Epithelial cell of proximal tubule (primary cell): ENCODE data around the gene SLC1A7. TPM values are rescaled to one million over a fixed set of nuclear protein-coding genes. Genes with fewer than 3 reads are reported as not detected.

Source experiments
- DNase-seq: peaks from one replicate; pipeline ENCODE4 v3.0.0-alpha.2; 2011; ENCODE audit warnings: low read depth
- H3K4me3 ChIP-seq: 2 replicates; pipeline ENCODE4 v1.5.1; 2011; ENCODE audit warnings: low read depth, mild to moderate bottlenecking, low read length
- total RNA-seq: library from RNA; depleted of rRNA; stranded (reverse); fragments of >200 nt; gene quantifications from 2 replicates; pipeline ENCODE4 v1.2.3, GENCODE V29; 2015
- TF ChIP-seq, protein P1 (sequence below): conservative IDR thresholded peaks from 2 replicates; pipeline ENCODE4 v1.5.1; 2012; ENCODE audit warnings: low read depth, mild to moderate bottlenecking, low read length

SLC1A7 gene
- total RNA-seq, 1 donor from 2014 or later = not detected

DNA sequence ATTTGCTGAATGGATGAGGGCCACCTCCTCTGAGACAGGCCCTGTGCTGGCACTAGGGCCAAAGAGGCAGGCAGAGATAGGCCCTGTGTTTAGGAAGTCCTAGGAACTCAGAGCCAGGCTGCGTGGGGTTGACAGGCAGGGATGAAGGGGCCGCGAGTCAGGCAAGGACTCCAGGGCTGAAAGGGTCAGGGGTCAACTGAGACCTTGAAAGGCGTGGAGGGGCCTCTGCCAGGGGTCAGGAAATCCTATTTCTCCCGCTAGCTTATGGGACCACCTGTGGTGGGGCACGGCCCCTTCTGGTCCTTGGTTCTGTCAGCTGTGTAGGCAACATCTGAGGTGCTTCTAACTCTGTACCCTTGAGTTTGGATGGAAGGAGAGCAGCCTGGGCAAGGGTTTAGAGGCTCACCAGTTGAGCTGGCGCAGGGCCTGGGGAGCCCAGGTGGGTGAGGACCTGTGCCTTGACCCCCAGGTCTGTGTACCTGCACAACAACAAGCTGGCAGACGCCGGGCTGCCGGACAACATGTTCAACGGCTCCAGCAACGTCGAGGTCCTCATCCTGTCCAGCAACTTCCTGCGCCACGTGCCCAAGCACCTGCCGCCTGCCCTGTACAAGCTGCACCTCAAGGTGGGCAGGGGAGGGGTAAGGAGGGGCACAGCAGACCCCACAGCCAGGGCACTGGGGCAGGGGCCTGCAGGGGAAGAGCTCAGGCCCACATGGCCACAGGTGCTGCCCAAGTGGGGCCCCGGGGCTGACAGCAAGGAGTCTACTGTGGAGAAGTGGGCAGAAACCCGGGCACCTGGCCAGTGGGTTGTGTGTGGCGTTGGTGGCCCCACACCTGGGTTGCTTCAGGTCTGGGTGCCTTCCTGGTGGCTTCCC, 65.5 kb downstream of the SLC1A7 start:
- TF ChIP-seq, protein P1, sequence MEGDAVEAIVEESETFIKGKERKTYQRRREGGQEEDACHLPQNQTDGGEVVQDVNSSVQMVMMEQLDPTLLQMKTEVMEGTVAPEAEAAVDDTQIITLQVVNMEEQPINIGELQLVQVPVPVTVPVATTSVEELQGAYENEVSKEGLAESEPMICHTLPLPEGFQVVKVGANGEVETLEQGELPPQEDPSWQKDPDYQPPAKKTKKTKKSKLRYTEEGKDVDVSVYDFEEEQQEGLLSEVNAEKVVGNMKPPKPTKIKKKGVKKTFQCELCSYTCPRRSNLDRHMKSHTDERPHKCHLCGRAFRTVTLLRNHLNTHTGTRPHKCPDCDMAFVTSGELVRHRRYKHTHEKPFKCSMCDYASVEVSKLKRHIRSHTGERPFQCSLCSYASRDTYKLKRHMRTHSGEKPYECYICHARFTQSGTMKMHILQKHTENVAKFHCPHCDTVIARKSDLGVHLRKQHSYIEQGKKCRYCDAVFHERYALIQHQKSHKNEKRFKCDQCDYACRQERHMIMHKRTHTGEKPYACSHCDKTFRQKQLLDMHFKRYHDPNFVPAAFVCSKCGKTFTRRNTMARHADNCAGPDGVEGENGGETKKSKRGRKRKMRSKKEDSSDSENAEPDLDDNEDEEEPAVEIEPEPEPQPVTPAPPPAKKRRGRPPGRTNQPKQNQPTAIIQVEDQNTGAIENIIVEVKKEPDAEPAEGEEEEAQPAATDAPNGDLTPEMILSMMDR = no peak
- DNase-seq = no peak
- no peak overlapping the region for H3K4me3 ChIP-seq

DNA sequence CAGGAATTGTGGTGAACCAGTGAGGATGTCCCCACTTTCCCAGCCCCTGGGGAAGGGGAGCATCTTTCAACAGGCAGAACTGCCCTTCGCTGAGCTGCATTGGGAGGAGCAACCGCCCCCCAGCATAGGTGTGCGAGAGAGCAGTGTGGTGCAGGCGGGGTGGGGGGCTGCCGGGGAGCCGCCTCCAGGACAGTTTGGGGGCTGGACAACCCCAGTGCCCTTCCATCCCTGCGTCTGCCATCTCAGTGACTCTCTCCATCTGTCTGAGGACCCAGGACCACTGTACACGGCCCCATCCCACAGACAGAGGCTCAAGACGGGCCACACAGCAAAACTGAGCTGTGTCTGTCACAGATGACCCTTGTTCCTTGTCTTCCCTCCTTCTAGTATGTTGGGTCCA, 66.3 kb downstream of the SLC1A7 start:
- no peak overlapping the region for H3K4me3 ChIP-seq
- TF ChIP-seq, protein P1 = no peak
- DNase-seq = no peak

DNA sequence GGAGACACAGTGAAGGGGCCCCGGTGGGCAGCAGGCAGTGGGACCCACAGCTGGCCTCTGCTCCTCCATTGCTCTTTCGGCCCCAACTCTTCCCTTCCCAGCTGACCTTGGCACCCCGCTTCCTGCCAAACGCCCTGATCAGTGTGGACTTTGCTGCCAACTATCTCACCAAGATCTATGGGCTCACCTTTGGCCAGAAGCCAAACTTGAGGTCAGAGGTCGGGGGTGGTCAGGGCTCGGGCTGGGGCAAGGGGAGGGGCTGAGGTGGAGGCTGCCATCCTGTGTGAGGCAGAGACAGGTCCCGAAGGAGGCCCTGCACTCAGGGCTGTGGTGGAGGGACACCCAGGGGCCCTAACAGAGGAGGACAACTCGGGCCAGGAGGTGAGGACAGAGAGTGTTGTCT, 66.7 kb downstream of the SLC1A7 start:
- no peak for DNase-seq
- TF ChIP-seq, protein P1 = no peak

DNA sequence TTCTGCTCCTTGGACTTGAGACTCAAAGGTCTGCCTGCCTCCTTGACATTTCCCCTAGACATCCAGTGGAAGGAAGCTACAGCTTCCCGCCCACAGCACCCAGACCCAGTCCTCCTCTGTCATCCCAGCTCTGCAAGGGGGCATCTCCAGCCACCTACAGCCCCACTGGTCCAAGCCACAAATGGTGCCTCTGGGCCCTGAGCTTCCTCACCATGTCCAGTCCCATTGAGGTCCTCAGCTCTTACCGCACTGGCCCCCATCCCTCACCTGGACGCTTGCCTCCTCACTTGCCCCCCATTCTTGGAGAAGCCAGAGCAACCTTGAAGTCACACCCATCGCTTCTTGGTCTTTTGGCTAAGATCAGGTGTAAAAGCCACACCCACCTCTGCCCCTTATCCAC, 67.2 kb downstream of the SLC1A7 start:
- DNase-seq = no peak
- TF ChIP-seq, protein P1 = no peak
- H3K4me3 ChIP-seq = no peak overlapping the region

More for the DNA sequence above, 66.7 kb downstream of the SLC1A7 start:
- no peak overlapping the region for H3K4me3 ChIP-seq

DNA sequence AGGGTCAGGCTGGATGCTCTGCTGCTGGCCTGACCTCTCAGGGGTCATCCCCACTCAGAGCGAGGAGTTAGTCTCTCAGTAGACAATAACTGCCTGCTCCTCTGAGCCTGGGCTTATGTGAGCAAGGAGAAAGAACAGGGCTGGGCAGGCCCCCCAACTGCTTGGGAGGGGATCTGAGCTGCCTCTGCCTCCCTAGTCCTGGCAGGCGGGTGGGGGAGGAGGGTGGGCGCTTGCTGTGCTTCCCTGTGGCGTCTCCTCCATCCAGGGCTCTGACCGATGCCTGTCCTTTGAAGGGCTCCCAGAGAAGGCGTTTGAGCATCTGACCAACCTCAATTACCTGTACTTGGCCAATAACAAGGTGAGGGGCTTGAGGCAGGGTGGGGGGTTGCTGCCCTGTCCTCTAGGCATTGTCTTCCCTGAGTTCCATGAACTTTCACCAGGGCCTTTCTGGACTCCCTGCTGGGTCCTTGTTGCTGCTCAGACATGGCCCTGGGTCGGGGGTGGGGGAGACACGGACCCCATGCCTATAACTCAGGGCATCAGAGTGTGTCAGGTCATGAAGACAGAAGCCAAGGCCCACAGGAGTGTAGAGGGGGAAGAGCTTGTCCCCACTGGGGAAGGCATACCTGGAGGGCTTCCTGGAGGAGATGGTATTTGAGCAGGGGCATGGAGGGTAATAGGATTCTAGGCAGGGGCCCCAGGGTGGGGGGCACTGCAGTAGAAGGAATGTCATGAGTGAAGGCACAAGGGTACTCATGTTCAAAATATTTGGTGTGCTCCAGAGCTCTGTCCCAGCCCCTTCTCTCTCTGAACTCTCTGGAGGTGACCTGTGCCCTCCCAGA, 67.9 kb downstream of the SLC1A7 start:
- no peak overlapping the region for H3K4me3 ChIP-seq
- TF ChIP-seq, protein P1 = no peak

DNA sequence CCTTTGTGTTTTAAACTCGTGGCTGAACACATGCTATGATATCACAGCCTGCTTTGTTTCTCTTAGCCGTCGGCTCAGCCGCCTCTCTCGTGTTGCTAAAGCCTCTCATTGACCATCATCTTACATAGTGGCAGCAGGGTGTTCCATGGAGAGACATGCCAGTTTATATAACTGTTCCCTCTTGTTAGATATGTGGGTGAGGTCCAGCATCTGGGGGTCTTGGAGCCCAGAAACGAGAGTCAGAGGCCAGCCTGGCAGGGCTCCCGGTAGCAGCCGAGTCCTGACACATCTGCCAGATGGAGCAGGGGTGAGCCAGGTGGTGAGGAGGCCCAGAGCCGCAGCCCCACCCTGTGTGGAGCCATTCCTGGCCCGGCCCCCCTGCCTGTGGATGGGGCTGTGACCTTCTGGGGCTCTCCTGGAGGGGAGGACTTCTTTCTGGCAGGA, 68.5 kb downstream of the SLC1A7 start:
- no peak overlapping the region for H3K4me3 ChIP-seq
- no peak for DNase-seq
- TF ChIP-seq, protein P1 = no peak

More for the DNA sequence above, 67.9 kb downstream of the SLC1A7 start:
- DNase-seq = no peak
